NB4 (cell line): Measurements from ENCODE around the gene ARHGAP24.
"Not testable (repeated sequence)": the region's sequence is repeated elsewhere in the genome, so short reads cannot be mapped to it uniquely, and the experiment has no call there.

Experiments
- POLR2A ChIP-seq: IDR thresholded peaks from 2 replicates; pipeline ENCODE4 v1.6.1; 2011; ENCODE audit warnings: mild to moderate bottlenecking; ENCODE audit not compliant: insufficient read length; ENCODE audit errors: extremely low read depth
- TF ChIP-seq, protein P1 (sequence below): IDR thresholded peaks from one replicate; pipeline ENCODE4 v1.5.1; 2012; ENCODE audit warnings: low read depth, low read length
- TF ChIP-seq, protein P2 (sequence below): IDR thresholded peaks from 2 replicates; pipeline ENCODE4 v1.6.1; 2011; ENCODE audit warnings: low read depth, low read length

DNA sequence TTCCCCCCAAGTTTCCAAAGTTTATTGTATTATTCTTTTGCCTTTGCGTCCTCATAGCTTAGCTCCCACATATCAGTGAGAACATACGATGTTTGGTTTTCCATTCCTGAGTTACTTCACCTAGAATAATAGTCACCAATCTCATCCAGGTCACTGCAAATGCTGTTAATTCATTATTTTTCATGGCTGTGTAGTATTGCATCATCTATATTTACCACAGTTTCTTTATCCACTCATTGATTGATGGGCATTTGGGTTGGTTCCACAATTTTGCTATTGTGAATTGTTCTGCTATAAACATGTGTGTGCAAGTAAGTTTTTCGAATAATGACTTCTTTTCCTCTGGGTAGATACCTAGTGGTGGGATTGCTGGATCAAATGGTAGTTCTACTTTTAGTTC lies 43.6 kb downstream of the ARHGAP24 start:
- TF ChIP-seq POLR2A, result not testable (repeated sequence)
- TF ChIP-seq, protein P1, sequence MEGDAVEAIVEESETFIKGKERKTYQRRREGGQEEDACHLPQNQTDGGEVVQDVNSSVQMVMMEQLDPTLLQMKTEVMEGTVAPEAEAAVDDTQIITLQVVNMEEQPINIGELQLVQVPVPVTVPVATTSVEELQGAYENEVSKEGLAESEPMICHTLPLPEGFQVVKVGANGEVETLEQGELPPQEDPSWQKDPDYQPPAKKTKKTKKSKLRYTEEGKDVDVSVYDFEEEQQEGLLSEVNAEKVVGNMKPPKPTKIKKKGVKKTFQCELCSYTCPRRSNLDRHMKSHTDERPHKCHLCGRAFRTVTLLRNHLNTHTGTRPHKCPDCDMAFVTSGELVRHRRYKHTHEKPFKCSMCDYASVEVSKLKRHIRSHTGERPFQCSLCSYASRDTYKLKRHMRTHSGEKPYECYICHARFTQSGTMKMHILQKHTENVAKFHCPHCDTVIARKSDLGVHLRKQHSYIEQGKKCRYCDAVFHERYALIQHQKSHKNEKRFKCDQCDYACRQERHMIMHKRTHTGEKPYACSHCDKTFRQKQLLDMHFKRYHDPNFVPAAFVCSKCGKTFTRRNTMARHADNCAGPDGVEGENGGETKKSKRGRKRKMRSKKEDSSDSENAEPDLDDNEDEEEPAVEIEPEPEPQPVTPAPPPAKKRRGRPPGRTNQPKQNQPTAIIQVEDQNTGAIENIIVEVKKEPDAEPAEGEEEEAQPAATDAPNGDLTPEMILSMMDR, result not testable (repeated sequence)
- TF ChIP-seq, protein P2, sequence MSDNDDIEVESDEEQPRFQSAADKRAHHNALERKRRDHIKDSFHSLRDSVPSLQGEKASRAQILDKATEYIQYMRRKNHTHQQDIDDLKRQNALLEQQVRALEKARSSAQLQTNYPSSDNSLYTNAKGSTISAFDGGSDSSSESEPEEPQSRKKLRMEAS, result not testable (repeated sequence)
